NCI-H345 treated with DMSO at 0.1 percent for 48 hours (cell line): ENCODE data around the gene NDUFC1.

Experiments
- DNase-seq: peaks from one replicate; lab custom pipeline; 2025; ENCODE audit not compliant: unreplicated experiment; lab: John Stamatoyannopoulos, UW

The NDUFC1 gene

DNA sequence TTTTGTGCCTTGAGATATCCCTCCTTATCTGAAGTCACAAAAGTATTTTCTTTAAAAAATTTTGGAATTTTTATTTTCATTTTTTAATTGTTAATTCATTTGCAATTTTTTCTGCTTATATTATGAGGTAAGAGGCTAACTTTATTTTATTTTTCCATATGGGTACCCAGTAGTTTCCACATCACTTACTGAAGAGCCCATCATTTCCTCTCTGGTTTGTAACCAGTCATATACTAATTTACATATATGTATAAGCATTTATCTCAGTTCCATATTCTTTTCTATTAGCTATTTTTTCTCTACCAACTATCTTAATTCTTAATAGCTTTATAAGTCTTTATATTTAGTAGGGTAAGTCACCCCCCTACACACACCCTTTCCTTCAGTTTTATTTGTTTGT, 49.2 kb downstream of the NDUFC1 start:
- DNase-seq: no peak

DNA sequence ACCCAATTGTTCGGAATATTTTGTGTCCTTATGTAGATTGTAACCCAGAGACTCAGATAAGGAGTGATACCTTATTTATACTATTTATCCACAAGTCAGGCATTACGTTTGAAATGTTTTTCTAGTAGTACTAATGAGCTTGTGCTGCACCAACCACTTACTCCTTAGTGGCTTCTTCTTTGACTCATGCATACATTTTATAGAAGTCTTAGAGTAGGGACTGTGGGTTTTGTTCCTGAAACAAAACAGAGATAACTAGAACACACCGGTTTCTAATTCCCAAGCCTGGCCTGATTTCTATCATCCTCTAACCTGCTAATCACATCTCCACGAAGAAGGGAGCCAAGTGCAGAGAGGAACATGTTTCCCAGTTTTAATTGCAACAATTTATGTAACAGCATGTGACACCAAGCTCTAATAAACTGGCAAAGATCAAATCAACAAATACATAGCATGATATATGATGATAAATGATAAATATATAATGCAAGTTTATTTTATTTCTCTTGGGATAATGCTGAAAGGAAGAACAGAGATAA, 54.5 kb downstream of the NDUFC1 start:
- DNase-seq: no peak

DNA sequence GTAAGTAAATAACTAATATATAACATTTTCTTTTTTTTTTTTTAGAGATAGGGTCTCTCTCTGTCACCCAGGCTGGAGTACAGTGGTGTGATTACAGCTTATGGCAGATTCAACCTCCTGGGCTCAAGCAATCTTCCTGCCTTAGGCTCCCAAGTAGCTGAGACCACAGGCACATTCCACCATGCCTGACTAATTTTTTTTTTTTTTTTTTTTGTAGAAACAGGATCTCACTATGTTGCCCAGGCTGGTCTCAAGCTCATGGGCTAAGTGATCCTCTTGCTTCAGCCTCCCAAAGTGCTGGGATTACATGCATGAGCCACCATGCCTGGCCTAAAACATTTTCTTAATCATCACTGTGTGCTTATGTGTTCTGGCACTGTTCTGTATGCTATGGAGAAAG, 55.0 kb downstream of the NDUFC1 start:
- DNase-seq: no peak

DNA sequence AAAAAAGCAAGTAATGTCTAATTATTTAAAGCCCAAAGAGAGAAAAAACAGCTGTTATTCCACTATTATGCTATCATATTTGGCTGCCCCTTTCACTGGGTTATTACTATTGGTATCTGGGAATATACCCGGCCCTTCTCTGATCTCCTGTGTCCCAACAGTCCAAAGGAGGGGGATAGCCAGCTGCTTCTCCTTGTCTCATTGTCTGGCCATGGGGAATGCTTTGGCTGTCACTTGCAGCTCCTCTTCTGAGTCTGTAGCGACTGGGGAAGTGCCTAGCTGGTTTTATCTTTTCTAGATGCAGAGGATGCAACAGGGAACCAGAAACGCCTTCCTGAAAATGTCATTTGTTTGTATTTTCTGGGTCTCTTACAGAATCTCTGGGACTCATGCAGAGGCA, 56.1 kb downstream of the NDUFC1 start:
- DNase-seq: no peak

DNA sequence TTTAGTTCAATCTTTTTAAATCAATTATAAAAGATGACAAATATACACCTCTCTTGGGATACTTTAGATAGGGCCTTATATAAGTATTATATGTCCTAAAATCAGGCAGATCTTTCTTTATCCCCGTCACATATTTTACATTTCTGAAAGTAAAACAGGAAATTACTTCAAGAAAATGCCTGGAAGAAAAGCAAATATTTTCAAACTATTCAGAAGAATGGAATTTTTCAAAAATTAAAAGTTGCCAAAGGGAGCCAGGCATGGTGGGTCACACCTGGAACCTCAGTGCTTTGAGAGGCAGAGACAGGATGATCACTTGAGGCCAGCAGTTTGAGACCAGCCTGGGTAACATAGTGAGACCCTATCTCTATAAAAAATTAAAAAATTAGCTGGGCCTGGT, 56.7 kb downstream of the NDUFC1 start:
- no peak for DNase-seq

DNA sequence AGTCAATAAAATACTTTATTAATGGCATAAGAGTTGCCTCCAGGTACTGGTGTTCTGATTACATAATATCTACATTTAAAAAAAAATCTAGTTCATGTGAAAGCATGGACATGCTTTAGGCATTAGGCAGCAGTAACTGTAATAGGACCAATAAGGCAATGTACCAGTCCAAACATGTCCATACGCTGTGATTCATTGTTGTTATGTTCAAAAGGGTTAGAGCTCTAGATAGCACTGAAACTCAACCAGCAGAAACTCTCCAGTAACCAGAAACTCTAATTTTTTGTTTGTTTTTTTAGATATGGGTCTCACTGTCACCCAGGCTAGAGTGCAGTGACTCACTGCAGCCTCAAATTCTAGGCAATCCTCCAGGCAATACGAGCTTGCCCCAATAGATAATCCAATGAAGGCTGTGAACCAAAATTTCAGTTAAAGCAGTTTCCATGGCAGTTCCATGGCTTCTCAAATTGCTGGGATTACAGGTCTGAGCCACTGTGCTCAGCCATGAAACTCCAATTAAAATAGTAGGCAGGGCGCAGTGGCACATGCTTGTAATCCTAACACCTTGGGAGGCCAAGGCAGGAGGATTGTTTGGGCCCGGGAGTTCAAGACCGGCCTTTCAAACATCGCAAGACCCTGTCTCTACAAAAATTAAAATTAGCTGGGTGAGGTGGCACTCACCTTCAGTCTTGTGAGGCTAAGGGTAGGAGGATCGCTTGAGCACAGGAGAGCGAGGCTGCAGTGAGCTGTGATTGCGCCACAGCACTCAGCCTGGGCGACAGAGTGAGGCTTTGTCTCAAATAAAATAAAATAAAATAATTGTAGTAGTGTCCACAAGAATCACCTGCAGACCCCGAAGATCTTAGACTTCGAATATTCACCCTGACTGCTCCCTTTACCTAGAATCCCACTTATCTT, 58.6 kb downstream of the NDUFC1 start:
- DNase-seq: no peak

DNA sequence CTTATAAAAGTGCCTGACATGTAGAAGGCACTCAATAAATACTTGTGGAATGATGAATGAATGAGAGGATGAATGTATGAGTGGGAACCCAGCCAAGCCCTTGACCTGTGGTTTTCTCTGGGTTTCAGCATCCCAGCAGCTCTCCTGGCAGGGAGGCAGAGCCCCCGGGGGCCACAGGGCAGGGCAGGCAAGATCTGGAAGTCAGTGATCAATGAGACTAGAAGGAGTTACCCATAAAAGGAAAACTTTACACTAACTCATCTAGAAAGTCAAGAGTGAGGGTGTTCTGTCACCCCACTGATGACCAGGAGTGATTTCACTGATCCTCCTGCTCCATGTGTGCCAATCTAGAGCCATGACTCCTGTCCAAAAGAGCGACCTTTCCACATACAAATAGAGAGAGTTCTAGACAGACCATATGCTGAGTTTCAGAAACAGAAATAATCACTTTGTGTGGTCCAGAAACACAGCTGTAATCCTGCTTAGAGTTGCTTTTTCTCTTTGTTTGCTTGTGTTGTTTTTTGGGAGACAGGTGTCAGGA, 59.7 kb downstream of the NDUFC1 start:
- DNase-seq: no peak

DNA sequence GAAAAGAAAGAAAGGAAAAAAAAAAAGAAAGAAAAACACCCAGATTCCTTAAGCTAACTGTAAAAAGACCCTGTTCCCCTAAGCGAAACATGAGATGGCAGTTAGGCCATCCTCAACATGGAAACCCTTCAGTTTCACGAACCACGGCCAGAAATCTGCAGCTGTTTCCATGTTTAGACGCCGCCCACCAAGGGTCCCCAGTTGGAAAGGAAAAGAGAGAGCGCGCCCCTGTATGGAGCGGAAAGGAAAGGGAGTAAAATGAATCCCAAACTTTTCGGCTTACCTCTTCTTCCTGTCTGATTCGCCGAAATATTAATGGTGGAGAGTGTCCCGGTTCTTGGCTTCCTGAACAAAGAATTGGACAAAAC, 60.5 kb downstream of the NDUFC1 start:
- no peak for DNase-seq

DNA sequence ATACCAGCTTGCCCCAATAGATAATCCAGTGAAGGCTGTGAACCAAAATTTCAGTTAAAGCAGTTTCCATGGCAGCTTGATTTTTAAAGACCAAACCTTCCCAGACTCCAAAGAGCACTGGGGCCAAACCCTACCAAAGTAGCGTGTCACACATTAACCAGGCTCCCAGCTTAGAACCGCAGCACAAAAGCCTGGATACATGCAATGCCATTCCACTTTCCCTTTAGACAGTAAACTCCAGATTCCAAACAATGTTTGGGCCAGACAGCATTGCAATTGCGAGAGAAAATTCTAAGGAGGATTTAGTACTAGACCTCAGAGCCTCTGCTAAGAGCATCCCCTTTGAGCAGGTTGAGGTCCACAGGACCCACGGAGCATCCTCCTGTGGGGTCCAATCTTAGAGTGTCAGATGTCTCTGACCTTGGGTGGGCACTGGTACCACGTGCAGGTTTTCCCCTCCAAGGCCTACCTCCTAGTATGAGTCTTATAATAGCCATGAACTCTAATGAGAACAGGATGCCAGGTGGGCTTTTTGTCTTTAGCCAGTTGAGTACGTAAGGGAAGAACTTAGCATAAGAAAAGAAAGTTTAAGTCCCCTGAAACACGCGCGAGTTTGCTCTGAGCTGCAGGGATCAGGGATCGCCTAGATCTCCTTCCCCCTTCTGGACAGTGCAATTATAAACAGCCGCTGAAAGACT, 61.0 kb downstream of the NDUFC1 start:
- no peak for DNase-seq
